ENCODE data around the gene LAMB3.

The LAMB3 gene

DNA sequence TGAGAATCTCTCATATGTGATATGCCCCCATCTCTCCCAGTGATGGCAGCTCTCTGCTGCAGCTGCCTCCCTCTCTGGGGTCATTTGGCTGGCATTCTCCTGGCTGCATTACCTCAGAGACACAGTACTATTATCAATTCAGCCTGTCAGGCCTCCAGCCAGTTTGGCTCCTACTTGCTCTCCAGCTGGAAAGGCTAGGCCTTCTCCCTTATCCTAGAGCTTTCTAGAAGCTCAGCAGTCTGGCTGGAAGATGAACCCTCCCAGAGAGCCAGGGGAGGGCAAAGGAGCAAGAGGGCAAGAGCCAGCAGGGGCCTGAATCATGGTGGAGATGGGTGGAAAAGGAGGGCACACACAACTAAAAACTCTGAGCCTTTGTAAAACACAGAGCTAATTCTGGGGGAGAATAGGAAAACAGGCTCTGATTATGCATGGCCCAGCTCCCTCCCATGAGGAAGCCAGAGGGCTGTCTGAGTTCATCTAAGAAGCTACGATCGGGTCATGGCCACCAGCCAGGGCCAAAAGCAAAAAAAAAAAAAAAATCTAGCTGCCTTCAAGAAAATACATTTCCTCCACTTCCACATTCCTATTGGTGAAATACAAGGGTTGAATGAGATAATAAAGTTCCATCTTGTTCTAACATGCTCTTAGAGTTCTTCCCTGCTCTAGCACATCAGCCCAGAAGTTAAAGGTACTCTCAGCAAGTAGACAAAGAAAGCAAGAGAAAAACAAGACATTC lies 8.8 kb downstream of the LAMB3 start:
- TF ChIP-seq ZFX (IDR thresholded peaks at IDR 0.05), result no peak
- TF ChIP-seq, protein P1, sequence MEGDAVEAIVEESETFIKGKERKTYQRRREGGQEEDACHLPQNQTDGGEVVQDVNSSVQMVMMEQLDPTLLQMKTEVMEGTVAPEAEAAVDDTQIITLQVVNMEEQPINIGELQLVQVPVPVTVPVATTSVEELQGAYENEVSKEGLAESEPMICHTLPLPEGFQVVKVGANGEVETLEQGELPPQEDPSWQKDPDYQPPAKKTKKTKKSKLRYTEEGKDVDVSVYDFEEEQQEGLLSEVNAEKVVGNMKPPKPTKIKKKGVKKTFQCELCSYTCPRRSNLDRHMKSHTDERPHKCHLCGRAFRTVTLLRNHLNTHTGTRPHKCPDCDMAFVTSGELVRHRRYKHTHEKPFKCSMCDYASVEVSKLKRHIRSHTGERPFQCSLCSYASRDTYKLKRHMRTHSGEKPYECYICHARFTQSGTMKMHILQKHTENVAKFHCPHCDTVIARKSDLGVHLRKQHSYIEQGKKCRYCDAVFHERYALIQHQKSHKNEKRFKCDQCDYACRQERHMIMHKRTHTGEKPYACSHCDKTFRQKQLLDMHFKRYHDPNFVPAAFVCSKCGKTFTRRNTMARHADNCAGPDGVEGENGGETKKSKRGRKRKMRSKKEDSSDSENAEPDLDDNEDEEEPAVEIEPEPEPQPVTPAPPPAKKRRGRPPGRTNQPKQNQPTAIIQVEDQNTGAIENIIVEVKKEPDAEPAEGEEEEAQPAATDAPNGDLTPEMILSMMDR (conservative IDR thresholded peaks at IDR 0.05), result no peak
- no peak overlapping the region for H3K27ac ChIP-seq

GRCh38 chr1:209642816-209643215 lies 9.4 kb downstream of the LAMB3 start:
- TF ChIP-seq ZFX (IDR thresholded peaks at IDR 0.05), result no peak
- TF ChIP-seq, protein P1 (conservative IDR thresholded peaks at IDR 0.05), result no peak
- H3K27ac ChIP-seq, result no peak overlapping the region

DNA sequence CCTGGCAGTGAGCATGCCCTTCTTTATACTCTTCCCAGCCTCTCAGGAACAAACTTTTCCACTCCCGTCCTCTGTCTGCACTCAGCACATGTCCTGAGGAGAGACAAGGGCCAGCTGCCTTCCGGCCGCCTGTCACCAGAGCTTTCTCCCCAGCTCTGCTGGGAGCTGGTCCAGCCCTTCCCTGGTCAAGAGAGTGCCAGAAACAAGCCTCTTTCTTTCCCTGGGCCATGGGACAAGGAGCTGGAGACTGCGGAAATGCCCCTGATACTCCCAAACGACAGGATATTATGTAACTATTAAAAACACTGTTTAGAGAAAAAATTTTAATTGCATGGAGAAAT lies 10.4 kb downstream of the LAMB3 start:
- TF ChIP-seq, protein P1 (conservative IDR thresholded peaks at IDR 0.05), result no peak
- TF ChIP-seq ZFX (IDR thresholded peaks at IDR 0.05), result no peak
- no peak overlapping the region for H3K27ac ChIP-seq

- no peak overlapping the region for H3K27ac ChIP-seq
- TF ChIP-seq, protein P1 (conservative IDR thresholded peaks at IDR 0.05), result no peak
- TF ChIP-seq ZFX (IDR thresholded peaks at IDR 0.05), result no peak
These were observed 16.4 kb downstream of the LAMB3 start for GRCh38 chr1:209635850-209636249.

DNA sequence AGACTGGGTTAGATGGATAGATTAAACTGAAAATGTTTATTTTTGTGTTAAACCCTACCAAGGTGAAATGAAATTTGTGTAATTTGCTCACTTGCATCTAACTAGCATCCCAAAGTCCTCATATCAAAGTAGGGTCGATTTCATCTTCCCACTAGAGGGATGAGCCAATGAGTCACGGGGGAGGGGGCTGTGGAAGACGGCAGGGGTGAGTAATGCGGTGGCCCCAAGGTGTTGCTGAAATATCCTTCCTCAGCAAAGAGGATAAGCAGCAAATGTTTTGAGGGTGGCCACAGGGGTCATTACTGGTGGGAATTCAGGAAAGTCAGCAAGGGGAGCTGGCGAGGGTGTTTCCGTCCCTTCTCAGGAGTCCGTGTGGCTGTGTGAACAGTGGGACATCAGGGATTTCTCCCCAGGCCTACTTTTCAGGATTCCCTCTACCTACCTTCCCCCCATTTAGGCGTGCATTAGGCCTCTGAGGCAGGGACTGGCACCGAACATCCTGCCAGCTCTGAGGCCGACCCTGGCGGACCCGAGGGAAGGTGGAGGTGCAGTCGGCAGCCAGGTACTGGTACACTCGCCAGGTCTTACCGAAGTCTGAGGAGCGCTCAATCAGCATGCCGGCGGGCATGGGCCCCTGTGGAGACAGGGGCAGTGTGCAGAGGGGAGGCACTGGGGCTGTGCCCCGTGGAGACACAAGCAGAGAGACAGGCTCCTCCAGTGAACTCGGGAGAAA lies 18.1 kb downstream of the LAMB3 start:
- no peak for TF ChIP-seq ZFX (IDR thresholded peaks at IDR 0.05)
- TF ChIP-seq, protein P1 (conservative IDR thresholded peaks at IDR 0.05), result no peak
- no peak overlapping the region for H3K27ac ChIP-seq

- no peak overlapping the region for H3K27ac ChIP-seq
- no peak for TF ChIP-seq ZFX (IDR thresholded peaks at IDR 0.05)
- TF ChIP-seq, protein P1 (conservative IDR thresholded peaks at IDR 0.05), result no peak
These were observed 18.8 kb downstream of the LAMB3 start for GRCh38 chr1:209633335-209633997.
